ENCODE results near the gene SLC9A8. TPM values are rescaled to one million over a fixed set of nuclear protein-coding genes. Genes with fewer than 3 reads are reported as not detected.

Gene SLC9A8
- total and polyA plus RNA-seq, 2 donors (not counting 3 experiments of a cell fraction or from before 2014, with no cell fraction given), result 5.1 to 14.4 TPM

DNA sequence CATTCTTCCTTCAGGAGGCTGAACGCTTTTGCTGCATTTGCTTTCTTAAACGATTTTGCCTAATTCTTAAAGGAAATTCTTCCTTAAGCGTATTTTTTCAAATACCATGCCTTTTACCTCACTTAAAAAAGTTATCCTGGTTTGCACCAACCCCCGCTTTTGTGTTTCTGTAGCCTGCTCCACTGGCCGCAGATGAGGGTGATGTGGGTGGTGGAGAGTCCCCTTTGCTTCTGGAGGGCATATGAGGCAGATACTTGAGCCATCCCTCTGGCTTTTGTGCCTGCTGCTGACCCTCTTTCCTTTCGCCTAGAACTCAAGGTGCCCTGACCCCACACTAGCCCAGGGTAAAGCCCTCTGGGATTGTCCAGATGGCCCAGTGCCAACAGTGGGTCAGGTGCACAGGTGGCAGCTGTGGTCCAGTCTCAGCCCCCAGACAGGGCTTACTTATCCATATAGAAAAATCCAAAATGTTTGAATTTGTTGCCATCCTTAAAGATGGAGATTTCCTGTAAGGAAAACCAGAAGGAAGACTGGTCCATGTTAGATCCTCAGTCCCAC lies 58.8 kb downstream of the SLC9A8 start:
- Histone ChIP-seq H4K20me1 (replicated peaks; ENCODE audit: control insufficient read depth, extremely low read depth, insufficient read depth, low read length) (no peaks in the 10 kb centered on the region), H3K4me1 (ENCODE audit: control insufficient read depth, extremely low read depth, insufficient read depth, low read length) (no peaks in the 10 kb centered on the region), H3K79me2 (ENCODE audit: control insufficient read depth, insufficient read depth, low read length) (no peaks in the 10 kb centered on the region), H3K36me3 (ENCODE audit: control insufficient read depth in 2 of 2, extremely low read depth in 1 of 2, insufficient read depth in 2 of 2, low read length in 2 of 2) (peaks cover 0 to 7% of the 10 kb centered on the region in 2 experiments), H2AFZ (ENCODE audit: low read depth, low read length) (no peak overlapping the region), H3K4me3 (replicated peaks in 1 of 3; ENCODE audit: insufficient read depth in 1 of 3, low read depth in 1 of 3, low read length in 3 of 3) (no peak overlapping the region), H3K9me3 (replicated peaks; ENCODE audit: control insufficient read depth, insufficient read depth, low read length) (no peaks in the 10 kb centered on the region), H3K9ac (replicated peaks; ENCODE audit: extremely low read depth, insufficient read depth, low read length) (no peak overlapping the region), H3K4me2 (ENCODE audit: insufficient read depth, low read length) (no peak overlapping the region), H3K27me3 (ENCODE audit: control insufficient read depth in 2 of 2, insufficient read depth in 2 of 2, low read length in 2 of 2) (no peaks in the 10 kb centered on the region), H3K27ac (ENCODE audit: insufficient read depth, low read depth, low read length) (no peak overlapping the region), H3K9me1 (replicated peaks; ENCODE audit: control insufficient read depth, extremely low read depth, insufficient read depth, low read length) (no peaks in the 10 kb centered on the region)
- BruUV-seq (replicated peaks), result no TSS peak
- dilution Hi-C loops (cut with MboI; ENCODE audit: extremely low pct_ligation_motif_present, low sequenced_read_pairs), result no loop called here
- ChIA-PET CTCF (interaction anchor here (1.3 kb wide), 1 partner anchor 17 kb away, joined by 7 read pairs; no protein-coding TSS in a partner anchor), POLR2A (no interaction called here)
- FAIRE-seq, result no peak
- no peak for TF ChIP-seq POLR2AphosphoS5 (IDR thresholded peaks at IDR 0.05; ENCODE audit: insufficient read depth, low read depth, low read length)
- intact Hi-C loops (cut with micrococcal nuclease), result no loop called here
- DNase-seq (ENCODE audit: low read depth, low spot score), result no peak

DNA sequence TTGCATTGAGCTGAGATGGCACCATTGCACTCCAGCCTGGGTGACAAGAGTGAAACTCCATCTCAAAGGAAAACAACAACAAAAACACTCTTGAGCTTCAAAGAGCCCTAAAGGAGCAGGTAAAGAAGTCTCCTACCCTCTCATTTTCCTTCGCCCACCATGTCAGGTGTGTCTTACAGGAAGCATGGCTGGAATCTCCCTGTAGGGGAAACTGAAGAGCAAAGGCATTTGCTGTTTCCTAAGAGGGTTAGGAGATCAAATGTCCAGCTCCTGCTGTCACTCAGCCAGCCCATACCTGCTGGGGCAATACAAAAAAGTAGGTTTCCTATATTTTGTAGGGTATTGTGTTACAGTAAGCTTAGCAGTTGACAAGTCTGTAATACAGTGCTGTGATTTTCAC lies 59.4 kb downstream of the SLC9A8 start:
- FAIRE-seq (no peak), DNase-seq (ENCODE audit: low read depth, low spot score) (no peak)
- no peak overlapping the region for H3K27ac ChIP-seq (ENCODE audit: insufficient read depth, low read depth, low read length)
- dilution Hi-C loops (cut with MboI; ENCODE audit: extremely low pct_ligation_motif_present, low sequenced_read_pairs), result no loop called here
- no peaks in the 10 kb centered on the region for H4K20me1 ChIP-seq (replicated peaks; ENCODE audit: control insufficient read depth, extremely low read depth, insufficient read depth, low read length)
- H3K4me1 ChIP-seq (ENCODE audit: control insufficient read depth, extremely low read depth, insufficient read depth, low read length), result no peaks in the 10 kb centered on the region
- ChIA-PET CTCF (interaction anchor here (1.3 kb wide), 1 partner anchor 17 kb away, joined by 7 read pairs; no protein-coding TSS in a partner anchor), POLR2A (no interaction called here)
- H3K79me2 ChIP-seq (ENCODE audit: control insufficient read depth, insufficient read depth, low read length), result no peaks in the 10 kb centered on the region
- no TSS peak for BruUV-seq (replicated peaks)
- H3K9me3 ChIP-seq (replicated peaks; ENCODE audit: control insufficient read depth, insufficient read depth, low read length), result no peaks in the 10 kb centered on the region
- no peaks in the 10 kb centered on the region for H3K9me1 ChIP-seq (replicated peaks; ENCODE audit: control insufficient read depth, extremely low read depth, insufficient read depth, low read length)
- no peak overlapping the region for H3K4me2 ChIP-seq (ENCODE audit: insufficient read depth, low read length)
- TF ChIP-seq JUN (IDR thresholded peaks at IDR 0.05; ENCODE audit: borderline replicate concordance, insufficient read depth, insufficient read length, low read depth) (no peak), GATA2 (IDR thresholded peaks at IDR 0.05; ENCODE audit: insufficient read depth, insufficient read length, low read depth, low read length) (no peak), MYC (IDR thresholded peaks at IDR 0.05; ENCODE audit: low read depth, low read length) (no peak), FOS (IDR thresholded peaks at IDR 0.05; ENCODE audit: borderline replicate concordance, insufficient read depth, low read length) (no peak), POLR2AphosphoS5 (IDR thresholded peaks at IDR 0.05; ENCODE audit: insufficient read depth, low read depth, low read length) (no peak), POLR2A (IDR thresholded peaks at IDR 0.05; ENCODE audit: low read depth, low read length) (no peak), EZH2 (IDR thresholded peaks at IDR 0.05; ENCODE audit: borderline replicate concordance, low read depth, low read length, severe bottlenecking) (no peak)
- TF ChIP-seq, protein P1, sequence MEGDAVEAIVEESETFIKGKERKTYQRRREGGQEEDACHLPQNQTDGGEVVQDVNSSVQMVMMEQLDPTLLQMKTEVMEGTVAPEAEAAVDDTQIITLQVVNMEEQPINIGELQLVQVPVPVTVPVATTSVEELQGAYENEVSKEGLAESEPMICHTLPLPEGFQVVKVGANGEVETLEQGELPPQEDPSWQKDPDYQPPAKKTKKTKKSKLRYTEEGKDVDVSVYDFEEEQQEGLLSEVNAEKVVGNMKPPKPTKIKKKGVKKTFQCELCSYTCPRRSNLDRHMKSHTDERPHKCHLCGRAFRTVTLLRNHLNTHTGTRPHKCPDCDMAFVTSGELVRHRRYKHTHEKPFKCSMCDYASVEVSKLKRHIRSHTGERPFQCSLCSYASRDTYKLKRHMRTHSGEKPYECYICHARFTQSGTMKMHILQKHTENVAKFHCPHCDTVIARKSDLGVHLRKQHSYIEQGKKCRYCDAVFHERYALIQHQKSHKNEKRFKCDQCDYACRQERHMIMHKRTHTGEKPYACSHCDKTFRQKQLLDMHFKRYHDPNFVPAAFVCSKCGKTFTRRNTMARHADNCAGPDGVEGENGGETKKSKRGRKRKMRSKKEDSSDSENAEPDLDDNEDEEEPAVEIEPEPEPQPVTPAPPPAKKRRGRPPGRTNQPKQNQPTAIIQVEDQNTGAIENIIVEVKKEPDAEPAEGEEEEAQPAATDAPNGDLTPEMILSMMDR (IDR thresholded peaks at IDR 0.05; ENCODE audit: extremely low read depth in 1 of 2, insufficient read depth in 1 of 2, low read depth in 1 of 2, low read length in 2 of 2), result no peak
- TF ChIP-seq, protein P2, sequence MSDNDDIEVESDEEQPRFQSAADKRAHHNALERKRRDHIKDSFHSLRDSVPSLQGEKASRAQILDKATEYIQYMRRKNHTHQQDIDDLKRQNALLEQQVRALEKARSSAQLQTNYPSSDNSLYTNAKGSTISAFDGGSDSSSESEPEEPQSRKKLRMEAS (IDR thresholded peaks at IDR 0.05; ENCODE audit: insufficient read depth, insufficient read length), result no peak
- no peaks in the 10 kb centered on the region for H3K27me3 ChIP-seq (ENCODE audit: control insufficient read depth in 2 of 2, insufficient read depth in 2 of 2, low read length in 2 of 2)
- H3K4me3 ChIP-seq (replicated peaks in 1 of 3; ENCODE audit: insufficient read depth in 1 of 3, low read depth in 1 of 3, low read length in 3 of 3), result no peak overlapping the region
- peaks cover 0 to 7% of the 10 kb centered on the region in 2 experiments for H3K36me3 ChIP-seq (ENCODE audit: control insufficient read depth in 2 of 2, extremely low read depth in 1 of 2, insufficient read depth in 2 of 2, low read length in 2 of 2)
- H2AFZ ChIP-seq (ENCODE audit: low read depth, low read length), result no peak overlapping the region
- no peak overlapping the region for H3K9ac ChIP-seq (replicated peaks; ENCODE audit: extremely low read depth, insufficient read depth, low read length)
- intact Hi-C loops (cut with micrococcal nuclease), result no loop called here

Data from endothelial cell of umbilical vein (primary cell).